AG10803 (cell line): ENCODE data around the gene TFB2M.

Experiments used
- DNase-seq: peaks from one replicate; pipeline ENCODE4 v3.0.0; 2010; ENCODE audit warnings: low read depth
- H3K4me3 ChIP-seq: 2 replicates; pipeline ENCODE4 v1.5.1; 2011; ENCODE audit warnings: mild to moderate bottlenecking, low read length, control low read depth
- TF ChIP-seq, protein P1 (sequence below): conservative IDR thresholded peaks from 2 replicates; pipeline ENCODE4 v1.5.1; 2011; ENCODE audit warnings: mild to moderate bottlenecking, low read length, control low read depth, inconsistent platforms

TFB2M gene

GRCh38 chr1:246508897-246509688, 57.0 kb downstream of the TFB2M start:
- TF ChIP-seq, protein P1, sequence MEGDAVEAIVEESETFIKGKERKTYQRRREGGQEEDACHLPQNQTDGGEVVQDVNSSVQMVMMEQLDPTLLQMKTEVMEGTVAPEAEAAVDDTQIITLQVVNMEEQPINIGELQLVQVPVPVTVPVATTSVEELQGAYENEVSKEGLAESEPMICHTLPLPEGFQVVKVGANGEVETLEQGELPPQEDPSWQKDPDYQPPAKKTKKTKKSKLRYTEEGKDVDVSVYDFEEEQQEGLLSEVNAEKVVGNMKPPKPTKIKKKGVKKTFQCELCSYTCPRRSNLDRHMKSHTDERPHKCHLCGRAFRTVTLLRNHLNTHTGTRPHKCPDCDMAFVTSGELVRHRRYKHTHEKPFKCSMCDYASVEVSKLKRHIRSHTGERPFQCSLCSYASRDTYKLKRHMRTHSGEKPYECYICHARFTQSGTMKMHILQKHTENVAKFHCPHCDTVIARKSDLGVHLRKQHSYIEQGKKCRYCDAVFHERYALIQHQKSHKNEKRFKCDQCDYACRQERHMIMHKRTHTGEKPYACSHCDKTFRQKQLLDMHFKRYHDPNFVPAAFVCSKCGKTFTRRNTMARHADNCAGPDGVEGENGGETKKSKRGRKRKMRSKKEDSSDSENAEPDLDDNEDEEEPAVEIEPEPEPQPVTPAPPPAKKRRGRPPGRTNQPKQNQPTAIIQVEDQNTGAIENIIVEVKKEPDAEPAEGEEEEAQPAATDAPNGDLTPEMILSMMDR = no peak
- no peak for DNase-seq

GRCh38 chr1:246506674-246507481, 59.2 kb downstream of the TFB2M start, which contains the start of gene SMYD3:
SMYD3 (minus strand) TSS chr1:246507279.
- H3K4me3 ChIP-seq = peak within 1 kb of the TSS; percentile 97
- DNase-seq = peak; percentile 63
- TF ChIP-seq, protein P1 = 0 out of 2 replicates have a peak, but pooled peaks have one; percentile 15

More at GRCh38 chr1:246508897-246509688, 57.0 kb downstream of the TFB2M start:
- no peak overlapping the region for H3K4me3 ChIP-seq

DNA sequence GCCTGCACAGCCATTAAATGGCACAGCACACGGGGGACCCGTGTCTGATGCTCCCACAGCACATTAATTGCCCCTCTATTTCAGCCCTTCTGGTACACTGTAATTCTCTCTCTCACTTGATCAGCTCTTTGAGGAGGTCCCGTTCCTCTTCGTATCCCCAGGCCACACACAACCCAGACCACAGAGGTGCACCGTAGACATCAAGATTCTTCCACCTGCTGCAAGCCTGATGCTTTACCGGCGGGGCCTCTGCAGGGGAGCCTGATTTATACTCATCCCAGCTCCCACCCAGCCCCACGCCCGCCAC, 59.7 kb downstream of the TFB2M start:
- TF ChIP-seq, protein P1 = no peak
- DNase-seq = no peak
- peak overlapping the region; percentile 97 for H3K4me3 ChIP-seq

DNA sequence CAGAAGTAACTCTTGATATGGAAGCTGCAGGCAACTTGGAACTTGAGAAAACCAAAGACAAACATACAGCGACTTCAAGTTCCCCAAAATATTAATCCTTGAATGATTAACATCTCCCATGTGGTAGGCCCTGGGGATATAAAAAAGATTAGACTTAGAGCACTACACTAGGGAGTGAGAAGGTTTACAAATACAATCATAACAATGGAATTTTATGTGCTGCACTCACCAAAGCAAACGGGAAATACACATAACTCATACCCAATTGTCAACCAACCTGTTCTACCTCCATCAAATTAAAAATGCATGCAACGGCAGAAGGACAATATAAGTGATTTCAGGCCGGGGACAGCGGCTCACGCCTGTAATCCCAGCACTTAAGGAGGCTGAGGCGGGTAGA, 62.7 kb downstream of the TFB2M start:
- DNase-seq = peak; percentile 46
- TF ChIP-seq, protein P1 = no peak
- H3K4me3 ChIP-seq = no peak overlapping the region

DNA sequence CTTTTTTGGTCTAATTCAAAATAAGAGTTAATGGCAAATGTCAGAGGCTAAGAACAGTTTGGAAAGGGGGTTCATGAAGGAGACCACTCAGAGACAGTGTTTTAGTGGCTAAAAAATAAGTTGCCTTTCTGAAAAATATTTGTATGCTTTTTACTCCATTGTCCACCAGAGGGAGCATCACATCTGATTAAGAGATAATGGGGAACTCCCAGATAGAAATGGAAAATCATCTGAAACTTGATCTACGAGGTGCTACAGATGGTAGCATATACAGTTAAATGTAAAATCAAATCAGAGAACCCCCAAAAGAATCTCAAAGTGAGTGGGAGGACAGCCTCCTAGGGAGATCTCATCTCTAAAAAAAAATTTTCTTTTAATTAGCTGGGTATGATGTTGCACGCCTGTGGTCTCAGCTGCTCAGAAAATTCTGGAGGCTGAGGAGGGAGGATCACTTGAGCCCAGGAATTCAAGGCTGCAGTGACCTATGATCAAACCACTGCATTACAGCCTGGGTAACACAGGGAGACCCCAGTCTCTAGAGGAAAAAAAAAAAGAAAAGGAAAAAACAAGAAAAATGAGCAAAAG, 68.6 kb downstream of the TFB2M start:
- DNase-seq = peak; percentile 73

DNA sequence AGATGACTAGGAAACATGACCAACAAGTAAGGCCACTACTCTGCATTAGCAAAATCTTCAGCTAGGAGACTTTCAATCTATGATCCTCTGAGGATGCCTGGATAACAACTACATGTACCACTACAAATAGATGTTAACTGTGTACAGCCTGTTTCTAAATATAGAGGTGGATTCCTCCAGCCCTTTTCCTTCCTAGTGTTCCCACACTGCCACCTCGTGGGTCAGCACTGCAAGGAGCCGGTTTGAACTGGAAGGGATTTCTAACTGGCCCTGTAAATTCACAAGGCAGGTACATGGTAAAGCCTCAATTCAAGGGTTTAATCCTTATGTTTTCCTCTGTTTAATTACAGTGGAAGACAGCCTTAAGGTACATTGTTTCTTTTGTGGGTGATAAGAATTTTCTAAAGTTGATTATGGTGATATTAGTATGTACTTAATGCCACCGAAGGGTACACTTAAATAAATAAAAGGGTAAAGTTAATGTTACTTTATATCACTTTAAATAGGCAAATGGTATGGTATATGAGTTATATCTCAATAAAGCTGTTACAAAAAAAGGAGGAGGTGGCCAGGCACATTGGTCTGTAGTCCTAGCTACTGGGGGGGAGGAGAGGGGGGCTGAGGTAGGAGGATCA, 73.3 kb downstream of the TFB2M start:
- peak; percentile 74 for DNase-seq
- no peak overlapping the region for H3K4me3 ChIP-seq
- TF ChIP-seq, protein P1 = peak; percentile 98

More for the DNA sequence above, 68.6 kb downstream of the TFB2M start:
- TF ChIP-seq, protein P1 = peak; percentile 81
- no peak overlapping the region for H3K4me3 ChIP-seq
